A549 (cell line): Measurements from ENCODE around the gene ARF5. TPM values are rescaled to one million over a fixed set of nuclear protein-coding genes. Genes with fewer than 3 reads are reported as not detected.
A peak's percentile ranks its signal among the peaks of the same experiment; 100 is the strongest.

Experiments
- ATAC-seq, 2 experiments: fragments of 200-7000 bp in 1 of 2; fragments of >200 bp in 1 of 2; cut with Nextera tagmentation in 1 of 2; cut with Tn5 transposase in 1 of 2; 3 replicates each; pipeline versions ENCODE4 v1.8.0 to v1.9.1; 2018 to 2020; ENCODE audit warnings: mild to moderate bottlenecking in 1 of 2, moderate library complexity in 1 of 2
- CTCF ChIA-PET: fragments of 300-600 bp; sonication (Branson Sonifier 250); formaldehyde crosslinking; extraction: SDS; loops from one replicate; lab custom pipeline; 2021; ENCODE audit warnings: antibody characterized with exemption, inconsistent platforms; lab: Yijun Ruan, JAX
- POLR2A ChIA-PET: fragments of 350-600 bp; formaldehyde crosslinking; extraction: SDS; loops from one replicate; lab custom pipeline; 2021; ENCODE audit warnings: antibody characterized with exemption, inconsistent platforms; lab: Yijun Ruan, JAX
- DNase-seq, 2 experiments: peaks; one replicate each; pipeline versions ENCODE4 v3.0.0 to v3.0.0-alpha.2; 2011 to 2016; ENCODE audit warnings: low read depth in 1 of 2, low spot score in 1 of 2
- FAIRE-seq: peaks from 2 replicates; lab custom pipeline; 2011; peaks lifted over from hg19 to GRCh38; lab: Jason Lieb, UNC
- H3K27ac ChIP-seq, 2 experiments: fragments of >200 bp; sonication (Bioruptor Twin); formaldehyde crosslinking; 3 replicates each; pipeline ENCODE4 v1.5.1; 2016 to 2017
- H3K4me1 ChIP-seq: fragments of >200 bp; sonication (Bioruptor Twin); formaldehyde crosslinking; 3 replicates; pipeline ENCODE4 v1.6.1; 2016
- H3K4me2 ChIP-seq: fragments of >200 bp; sonication (Bioruptor Twin); formaldehyde crosslinking; 3 replicates; pipeline ENCODE4 v1.6.1; 2016
- H3K4me3 ChIP-seq: fragments of >200 bp; sonication (Bioruptor Twin); formaldehyde crosslinking; 3 replicates; pipeline ENCODE4 v1.5.1; 2016
- H3K9me3 ChIP-seq: fragments of >200 bp; sonication (Bioruptor Twin); formaldehyde crosslinking; 3 replicates; pipeline ENCODE4 v1.6.1; 2016
- CBX2 ChIP-seq: fragments of 200-600 bp; sonication (generic); IDR thresholded peaks from 2 replicates; pipeline ENCODE4 v1.6.1; 2016; ENCODE audit warnings: low read depth, mild to moderate bottlenecking, borderline replicate concordance
- EHF ChIP-seq: fragments of 250-450 bp; sonication (Bioruptor Pico); IDR thresholded peaks from 2 replicates; pipeline ENCODE4 v1.5.0; 2020; ENCODE audit warnings: mild to moderate bottlenecking
- ESRRA ChIP-seq: fragments of 150-350 bp; IDR thresholded peaks from 2 replicates; pipeline ENCODE4 v1.6.1; 2014; ENCODE audit warnings: mild to moderate bottlenecking, low read length, borderline replicate concordance
- FOXS1 ChIP-seq: fragments of 250-450 bp; sonication (Bioruptor Pico); IDR thresholded peaks from 2 replicates; pipeline ENCODE4 v1.5.0; 2020; ENCODE audit warnings: mild to moderate bottlenecking, moderate library complexity
- HDAC2 ChIP-seq: fragments of 200-600 bp; sonication (generic); IDR thresholded peaks from 2 replicates; pipeline ENCODE4 v1.6.1; 2016
- HOXA7 ChIP-seq: fragments of 250-450 bp; sonication (Bioruptor Pico); IDR thresholded peaks from 2 replicates; pipeline ENCODE4 v1.5.0; 2020; ENCODE audit warnings: mild to moderate bottlenecking, moderate library complexity
- KDM5A ChIP-seq: fragments of 200-600 bp; sonication (generic); IDR thresholded peaks from 2 replicates; pipeline ENCODE4 v1.6.1; 2016; ENCODE audit warnings: antibody characterized with exemption, mild to moderate bottlenecking
- MAFK ChIP-seq: fragments of 450-650 bp; IDR thresholded peaks from 2 replicates; pipeline ENCODE4 v1.6.1; 2014; ENCODE audit not compliant: partially characterized antibody
- MYC ChIP-seq: IDR thresholded peaks from 2 replicates; pipeline ENCODE4 v1.6.1; 2012; ENCODE audit warnings: mild to moderate bottlenecking, inconsistent platforms, low read length, improper control_type of control experiment, borderline replicate concordance
- RAD21 ChIP-seq, 2 experiments: fragments of >200 bp in 1 of 2; sonication (Bioruptor Twin) in 1 of 2; formaldehyde crosslinking in 1 of 2; IDR thresholded peaks in 1 of 2; conservative IDR thresholded peaks in 1 of 2; 2 replicates in 1 of 2; 3 replicates in 1 of 2; pipeline ENCODE4 v1.6.1; 2012 to 2018; ENCODE audit warnings: inconsistent platforms in 1 of 2
- RARB ChIP-seq: fragments of 250-450 bp; sonication (Bioruptor Pico); IDR thresholded peaks from 2 replicates; pipeline ENCODE4 v1.8.0; 2021; ENCODE audit warnings: mild to moderate bottlenecking, moderate library complexity
- RCOR1 ChIP-seq: fragments of 150-350 bp; IDR thresholded peaks from 2 replicates; pipeline ENCODE4 v1.6.1; 2014; ENCODE audit warnings: antibody characterized with exemption, low read length, low read depth
- RNF2 ChIP-seq: fragments of 200-600 bp; sonication (generic); IDR thresholded peaks from 2 replicates; pipeline ENCODE4 v1.6.1; 2016; ENCODE audit warnings: low read depth, mild to moderate bottlenecking, antibody characterized with exemption, moderate library complexity, borderline replicate concordance
- TFCP2L1 ChIP-seq: fragments of 250-450 bp; sonication (Bioruptor Pico); IDR thresholded peaks from 2 replicates; pipeline ENCODE4 v1.5.0; 2021; ENCODE audit warnings: mild to moderate bottlenecking
- TP53 ChIP-seq: fragments of 250-450 bp; sonication (Bioruptor Pico); IDR thresholded peaks from 2 replicates; pipeline ENCODE4 v1.5.0; 2021; ENCODE audit warnings: mild to moderate bottlenecking, moderate library complexity
- ZNF302 ChIP-seq: fragments of 250-450 bp; sonication (Bioruptor Pico); IDR thresholded peaks from 2 replicates; pipeline ENCODE4 v1.9.0; 2021; ENCODE audit warnings: inconsistent platforms, mild to moderate bottlenecking, moderate library complexity
- WGBS: methylation state at CpG from one replicate; pipeline ENCODE4 v1.1.6; 2017; ENCODE audit errors: missing lambda C conversion rate; 5-methylcytosine and 5-hydroxymethylcytosine counted together
- polyA plus RNA-seq, 4 experiments: library from polyadenylated mRNA; depleted of rRNA in 3 of 4; stranded (reverse); fragments of >200 nt; fragmentation: RNase III in 1 of 4; extraction: RNeasy Plus Mini Kit Qiagen cat#74134 plus additional on column Dnase treatment in 1 of 4; gene quantifications; 2 replicates in 3 of 4; 3 replicates in 1 of 4; pipeline ENCODE4 v1.2.3, GENCODE V29; 2011 to 2017
- TF ChIP-seq, protein P1 (sequence below): fragments of >200 bp; sonication (Bioruptor Twin); formaldehyde crosslinking; IDR thresholded peaks from 3 replicates; pipeline ENCODE4 v1.5.1; 2016
- TF ChIP-seq, protein P2 (sequence below): fragments of 250-450 bp; sonication (Bioruptor Pico); IDR thresholded peaks from 2 replicates; pipeline ENCODE4 v1.5.0; 2021; ENCODE audit warnings: mild to moderate bottlenecking, moderate library complexity, borderline replicate concordance
- TF ChIP-seq, protein P3 (sequence below): fragments of >200 bp; sonication (Bioruptor Twin); formaldehyde crosslinking; IDR thresholded peaks from 3 replicates; pipeline ENCODE4 v1.6.1; 2016
- TF ChIP-seq, protein P4 (sequence below): fragments of >200 bp; sonication (Bioruptor Twin); formaldehyde crosslinking; IDR thresholded peaks from 2 replicates; pipeline ENCODE4 v1.6.1; 2016

Gene ARF5
- polyA plus RNA-seq, 2 of the 4 experiments (the other 2 are of a cell fraction) = 163 to 172 TPM

DNA sequence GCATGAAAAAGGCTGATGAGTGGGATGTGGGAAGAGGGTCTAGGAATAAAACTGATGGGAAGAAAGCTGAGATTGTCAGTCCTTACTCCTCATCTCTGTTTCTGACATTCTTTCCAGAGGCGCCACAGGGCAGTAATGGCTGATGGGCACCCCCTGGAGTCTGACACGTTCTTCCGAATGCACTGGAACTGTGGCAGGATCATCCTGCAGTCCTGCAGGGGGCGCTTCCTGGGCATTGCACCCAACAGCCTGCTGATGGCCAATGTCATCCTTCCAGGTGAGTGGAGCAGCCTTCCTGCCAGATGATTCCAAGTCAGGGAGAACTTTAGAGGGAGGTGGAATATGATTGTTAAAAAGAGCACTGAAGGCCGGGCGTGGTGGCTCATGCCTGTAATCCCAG lies 10.1 kb downstream of the ARF5 start:
- no peaks in the 10 kb centered on the region for H3K4me1 ChIP-seq
- DNase-seq (peak; percentile 35 to 47), ATAC-seq (peak in 1 of 2 experiments; percentile 80; a peak in 3 of 6 replicates), FAIRE-seq (no peak)
- H3K27ac ChIP-seq = no peak overlapping the region
- no peak overlapping the region for H3K4me3 ChIP-seq
- ChIA-PET POLR2A (no interaction called here), CTCF (interaction anchor here (1.2 kb wide), 1 partner anchor 9 kb away, joined by 6 read pairs; the partner anchor contains the start of gene ARF5)
- TF ChIP-seq, protein P1, sequence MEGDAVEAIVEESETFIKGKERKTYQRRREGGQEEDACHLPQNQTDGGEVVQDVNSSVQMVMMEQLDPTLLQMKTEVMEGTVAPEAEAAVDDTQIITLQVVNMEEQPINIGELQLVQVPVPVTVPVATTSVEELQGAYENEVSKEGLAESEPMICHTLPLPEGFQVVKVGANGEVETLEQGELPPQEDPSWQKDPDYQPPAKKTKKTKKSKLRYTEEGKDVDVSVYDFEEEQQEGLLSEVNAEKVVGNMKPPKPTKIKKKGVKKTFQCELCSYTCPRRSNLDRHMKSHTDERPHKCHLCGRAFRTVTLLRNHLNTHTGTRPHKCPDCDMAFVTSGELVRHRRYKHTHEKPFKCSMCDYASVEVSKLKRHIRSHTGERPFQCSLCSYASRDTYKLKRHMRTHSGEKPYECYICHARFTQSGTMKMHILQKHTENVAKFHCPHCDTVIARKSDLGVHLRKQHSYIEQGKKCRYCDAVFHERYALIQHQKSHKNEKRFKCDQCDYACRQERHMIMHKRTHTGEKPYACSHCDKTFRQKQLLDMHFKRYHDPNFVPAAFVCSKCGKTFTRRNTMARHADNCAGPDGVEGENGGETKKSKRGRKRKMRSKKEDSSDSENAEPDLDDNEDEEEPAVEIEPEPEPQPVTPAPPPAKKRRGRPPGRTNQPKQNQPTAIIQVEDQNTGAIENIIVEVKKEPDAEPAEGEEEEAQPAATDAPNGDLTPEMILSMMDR = no peak
- TF ChIP-seq RAD21 (conservative IDR thresholded peaks at IDR 0.05 in 1 of 2, IDR thresholded peaks at IDR 0.05 in 1 of 2) = peak in 1 of 2 experiments; percentile 34; a peak in 2 of 5 replicates
- WGBS = 43% methylated on average over 6 of the region's 6 CpGs
- H3K9me3 ChIP-seq = no peaks in the 10 kb centered on the region
- H3K4me2 ChIP-seq = no peak overlapping the region

DNA sequence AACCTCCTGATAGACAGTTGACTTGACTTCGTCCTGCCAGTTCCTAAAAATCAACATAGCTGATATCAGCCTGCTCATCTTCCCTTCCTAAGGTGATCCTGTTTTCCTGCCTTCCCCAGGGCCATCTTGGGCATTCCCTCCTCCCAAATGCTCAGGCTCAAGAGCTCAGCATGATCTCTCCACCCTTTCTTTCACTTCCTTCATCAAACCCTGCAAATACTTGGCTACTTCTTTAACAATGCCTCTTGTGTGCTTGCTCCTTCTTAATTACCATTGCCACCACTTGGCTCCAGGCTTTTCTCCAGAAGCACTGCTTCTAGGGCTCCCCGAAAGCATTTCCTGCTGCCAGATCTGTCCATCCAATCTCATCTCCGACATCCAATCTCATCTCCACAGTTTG lies 12.7 kb downstream of the ARF5 start:
- ATAC-seq = no peak
- H3K4me1 ChIP-seq = no peaks in the 10 kb centered on the region
- H3K4me3 ChIP-seq = no peak overlapping the region
- no peak for DNase-seq
- ChIA-PET POLR2A (no interaction called here), CTCF (no interaction called here)
- FAIRE-seq = no peak
- H3K4me2 ChIP-seq = no peak overlapping the region
- H3K27ac ChIP-seq = no peak overlapping the region
- H3K9me3 ChIP-seq = no peaks in the 10 kb centered on the region
- 11% methylated on average over 3 of the region's 3 CpGs for WGBS
- TF ChIP-seq HOXA7 (CRISPR knock-in tag) (no peak), KDM5A (no peak), MYC (no peak), ESRRA (no peak), RCOR1 (no peak), TFCP2L1 (CRISPR knock-in tag) (no peak), FOXS1 (CRISPR knock-in tag) (no peak), HDAC2 (no peak)
- TF ChIP-seq, protein P2, sequence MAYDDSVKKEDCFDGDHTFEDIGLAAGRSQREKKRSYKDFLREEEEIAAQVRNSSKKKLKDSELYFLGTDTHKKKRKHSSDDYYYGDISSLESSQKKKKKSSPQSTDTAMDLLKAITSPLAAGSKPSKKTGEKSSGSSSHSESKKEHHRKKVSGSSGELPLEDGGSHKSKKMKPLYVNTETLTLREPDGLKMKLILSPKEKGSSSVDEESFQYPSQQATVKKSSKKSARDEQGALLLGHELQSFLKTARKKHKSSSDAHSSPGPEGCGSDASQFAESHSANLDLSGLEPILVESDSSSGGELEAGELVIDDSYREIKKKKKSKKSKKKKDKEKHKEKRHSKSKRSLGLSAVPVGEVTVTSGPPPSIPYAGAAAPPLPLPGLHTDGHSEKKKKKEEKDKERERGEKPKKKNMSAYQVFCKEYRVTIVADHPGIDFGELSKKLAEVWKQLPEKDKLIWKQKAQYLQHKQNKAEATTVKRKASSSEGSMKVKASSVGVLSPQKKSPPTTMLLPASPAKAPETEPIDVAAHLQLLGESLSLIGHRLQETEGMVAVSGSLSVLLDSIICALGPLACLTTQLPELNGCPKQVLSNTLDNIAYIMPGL = no peak
- TF ChIP-seq, protein P3, sequence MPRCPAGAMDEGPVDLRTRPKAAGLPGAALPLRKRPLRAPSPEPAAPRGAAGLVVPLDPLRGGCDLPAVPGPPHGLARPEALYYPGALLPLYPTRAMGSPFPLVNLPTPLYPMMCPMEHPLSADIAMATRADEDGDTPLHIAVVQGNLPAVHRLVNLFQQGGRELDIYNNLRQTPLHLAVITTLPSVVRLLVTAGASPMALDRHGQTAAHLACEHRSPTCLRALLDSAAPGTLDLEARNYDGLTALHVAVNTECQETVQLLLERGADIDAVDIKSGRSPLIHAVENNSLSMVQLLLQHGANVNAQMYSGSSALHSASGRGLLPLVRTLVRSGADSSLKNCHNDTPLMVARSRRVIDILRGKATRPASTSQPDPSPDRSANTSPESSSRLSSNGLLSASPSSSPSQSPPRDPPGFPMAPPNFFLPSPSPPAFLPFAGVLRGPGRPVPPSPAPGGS = no peak
- TF ChIP-seq, all 56 proteins: peak for 0

DNA sequence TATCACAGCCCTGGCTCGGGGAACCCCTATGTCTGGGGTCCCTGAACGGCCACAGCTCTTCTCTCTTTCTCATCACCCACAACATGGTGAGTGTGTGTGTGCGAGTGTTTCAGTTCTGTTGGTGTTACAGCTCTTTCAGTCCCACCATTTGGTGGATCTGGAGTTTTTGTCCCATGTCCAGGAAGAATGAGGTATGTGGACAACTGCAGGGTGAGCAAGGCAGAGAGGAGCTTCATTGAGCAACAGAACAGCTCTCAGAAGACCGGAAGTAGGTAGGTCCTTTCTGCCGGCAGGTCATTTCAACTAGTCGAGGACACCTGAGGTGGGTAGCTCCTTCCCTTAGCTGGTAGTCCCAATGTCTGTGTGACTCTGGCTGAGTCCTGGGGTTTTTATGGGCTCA lies 20.2 kb downstream of the ARF5 start:
- ATAC-seq = no peak
- no peak for TF ChIP-seq MAFK
- TF ChIP-seq RCOR1 = no peak
- TF ChIP-seq TP53 = no peak
- TF ChIP-seq EHF (CRISPR knock-in tag) = no peak
- no peak for TF ChIP-seq HOXA7 (CRISPR knock-in tag)
- TF ChIP-seq, protein P1 = no peak
- no peak for TF ChIP-seq RARB
- no peak for TF ChIP-seq RNF2
- TF ChIP-seq, protein P4, sequence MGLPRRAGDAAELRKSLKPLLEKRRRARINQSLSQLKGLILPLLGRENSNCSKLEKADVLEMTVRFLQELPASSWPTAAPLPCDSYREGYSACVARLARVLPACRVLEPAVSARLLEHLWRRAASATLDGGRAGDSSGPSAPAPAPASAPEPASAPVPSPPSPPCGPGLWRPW = no peak
- TF ChIP-seq ZNF302 (CRISPR knock-in tag) = no peak
- TF ChIP-seq CBX2 = no peak
- no peak overlapping the region for H3K4me2 ChIP-seq

More for the DNA sequence above, 20.2 kb downstream of the ARF5 start:
- FAIRE-seq (no peak), DNase-seq (no peak)
- Histone ChIP-seq H3K4me1 (no peaks in the 10 kb centered on the region), H3K4me3 (no peak overlapping the region), H3K27ac (no peak overlapping the region), H3K9me3 (peaks cover 5% of the 10 kb centered on the region; the same call in 2 of the 3 replicates)
- POLR2A ChIA-PET = no interaction called here
- CTCF ChIA-PET = interaction anchor here (1.2 kb wide), 1 partner anchor 122 kb away, joined by 3 read pairs; no protein-coding TSS in a partner anchor
- WGBS = 43% methylated on average over 6 of the region's 6 CpGs
